SU-DHL-6 (cell line): ENCODE data around the gene FBLN5.

Experiments
- H2AFZ ChIP-seq: fragments of 200-600 bp; sonication (generic); 2 replicates; pipeline ENCODE4 v1.6.1; 2014; ENCODE audit warnings: low read depth, mild to moderate bottlenecking, moderate library complexity, mixed read lengths, antibody characterized with exemption, low read length; ENCODE audit not compliant: severe bottlenecking
- H3F3A ChIP-seq: fragments of 200-600 bp; shearing (Covaris generic); 2 replicates; pipeline ENCODE4 v1.6.0; 2016; ENCODE audit warnings: antibody characterized with exemption, mild to moderate bottlenecking; ENCODE audit not compliant: insufficient read depth
- H3K27ac ChIP-seq: fragments of 200-600 bp; sonication (generic); 2 replicates; pipeline ENCODE4 v1.5.1; 2016; ENCODE audit warnings: low read depth, mild to moderate bottlenecking, low read length, moderate library complexity, mixed read lengths
- H3K27me3 ChIP-seq: fragments of 200-600 bp; sonication (generic), shearing (Covaris generic); 2 replicates; pipeline ENCODE4 v1.6.0; 2014; ENCODE audit warnings: mild to moderate bottlenecking, low read length
- H3K36me3 ChIP-seq: fragments of 200-600 bp; sonication (generic); 2 replicates; pipeline ENCODE4 v1.6.1; 2014; ENCODE audit warnings: mild to moderate bottlenecking, low read length, mixed read lengths
- H3K4me2 ChIP-seq: fragments of 300-600, 200-600 bp; shearing (Covaris generic), sonication (generic); 2 replicates; pipeline ENCODE4 v1.6.0; 2014; ENCODE audit warnings: low read length, low read depth, mild to moderate bottlenecking; ENCODE audit not compliant: poor library complexity, severe bottlenecking
- H3K4me3 ChIP-seq: fragments of 200-600 bp; sonication (generic); 2 replicates; pipeline ENCODE4 v1.5.1; 2014; ENCODE audit warnings: antibody characterized with exemption, low read length, mild to moderate bottlenecking, mixed read lengths; ENCODE audit not compliant: insufficient read depth, poor library complexity, severe bottlenecking
- H3K79me2 ChIP-seq: fragments of 200-600 bp; sonication (generic); 2 replicates; pipeline ENCODE4 v1.6.1; 2014; ENCODE audit warnings: mild to moderate bottlenecking, low read length, moderate library complexity; ENCODE audit not compliant: insufficient read depth
- H3K9ac ChIP-seq: fragments of 200-600 bp; sonication (generic); 2 replicates; pipeline ENCODE4 v1.7.0; 2014; ENCODE audit warnings: mild to moderate bottlenecking, low read length
- H3K9me2 ChIP-seq: fragments of 200-600 bp; sonication (generic); replicated peaks from 2 replicates; pipeline ENCODE4 v1.6.1; 2014; ENCODE audit warnings: low read length; ENCODE audit not compliant: insufficient read depth
- H3K9me3 ChIP-seq: fragments of 200-600 bp; sonication (generic); 2 replicates; pipeline ENCODE4 v1.6.1; 2014; ENCODE audit warnings: low read length, mixed read lengths; ENCODE audit not compliant: insufficient read depth
- H4K20me1 ChIP-seq: fragments of 200-600 bp; sonication (generic); 2 replicates; pipeline ENCODE4 v1.6.1; 2014; ENCODE audit warnings: low read depth, mild to moderate bottlenecking, antibody characterized with exemption, low read length, moderate library complexity, mixed read lengths
- EZH2phosphoT487 ChIP-seq: fragments of 200-600 bp; sonication (generic), shearing (Covaris generic); conservative IDR thresholded peaks from 2 replicates; pipeline ENCODE4 v1.6.1; 2018; ENCODE audit warnings: mild to moderate bottlenecking, antibody characterized with exemption, low read length, moderate library complexity, mixed read lengths
- TF ChIP-seq, protein P1 (sequence below): fragments of 200-600 bp; sonication (generic); IDR thresholded peaks from one replicate; pipeline ENCODE4 v1.5.1; 2017; ENCODE audit warnings: antibody characterized with exemption, mild to moderate bottlenecking, low read length, moderate library complexity; ENCODE audit not compliant: insufficient read depth, poor library complexity, severe bottlenecking

The FBLN5 gene

DNA sequence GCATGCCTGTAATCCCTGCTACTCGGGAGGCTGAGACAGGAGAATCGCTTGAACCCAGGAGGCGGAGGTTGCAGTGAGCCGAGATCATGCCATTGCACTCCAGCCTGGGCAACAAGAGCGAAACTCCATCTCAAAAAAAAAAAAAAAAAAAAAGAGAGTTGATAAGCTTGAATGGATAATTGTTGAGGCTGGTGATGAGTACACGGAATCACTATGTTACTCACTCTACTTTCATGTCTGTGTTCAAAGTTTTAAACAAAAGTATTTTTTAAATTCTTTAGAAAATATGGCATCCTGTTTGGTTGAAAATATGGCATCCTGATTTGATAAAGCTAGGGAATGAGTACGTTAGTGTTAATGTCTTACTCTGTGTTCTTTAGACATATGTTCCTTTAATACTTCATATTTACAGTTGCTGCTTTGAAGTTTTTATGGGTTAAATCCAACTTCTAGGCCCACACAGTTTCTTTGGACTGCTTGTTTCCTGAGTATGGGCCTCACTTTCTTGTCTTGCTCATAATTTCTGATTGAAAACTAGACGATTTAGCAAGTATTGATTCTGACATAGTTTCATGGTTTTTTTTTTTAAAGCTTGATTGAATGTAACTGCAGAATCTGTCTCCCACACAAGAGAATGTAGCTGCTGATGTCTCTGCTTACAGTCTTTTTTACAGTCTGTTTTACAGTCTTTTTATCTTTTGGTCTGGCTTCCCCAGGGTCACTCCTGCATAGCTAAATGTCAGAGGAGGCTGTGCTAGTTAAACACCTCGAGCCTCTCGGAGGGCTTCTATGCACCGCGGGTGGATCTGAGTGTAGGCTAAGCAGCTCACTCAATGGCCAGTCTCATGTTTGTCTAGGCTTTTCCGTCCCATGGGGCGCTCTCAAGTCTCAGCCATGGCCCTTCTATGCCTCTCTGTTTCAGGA, 14.1 kb upstream of the FBLN5 start:
- Histone ChIP-seq H3K4me2 (no peak overlapping the region), H3K27ac (no peak overlapping the region), H3K9me3 (no peaks in the 10 kb centered on the region), H2AFZ (no peak overlapping the region), H3K9me2 (no peaks in the 10 kb centered on the region), H3K4me3 (no peak overlapping the region), H3F3A (no peaks in the 10 kb centered on the region), H4K20me1 (no peaks in the 10 kb centered on the region), H3K27me3 (no peaks in the 10 kb centered on the region), H3K9ac (no peak overlapping the region), H3K36me3 (no peaks in the 10 kb centered on the region), H3K79me2 (no peaks in the 10 kb centered on the region)
- TF ChIP-seq, protein P1, sequence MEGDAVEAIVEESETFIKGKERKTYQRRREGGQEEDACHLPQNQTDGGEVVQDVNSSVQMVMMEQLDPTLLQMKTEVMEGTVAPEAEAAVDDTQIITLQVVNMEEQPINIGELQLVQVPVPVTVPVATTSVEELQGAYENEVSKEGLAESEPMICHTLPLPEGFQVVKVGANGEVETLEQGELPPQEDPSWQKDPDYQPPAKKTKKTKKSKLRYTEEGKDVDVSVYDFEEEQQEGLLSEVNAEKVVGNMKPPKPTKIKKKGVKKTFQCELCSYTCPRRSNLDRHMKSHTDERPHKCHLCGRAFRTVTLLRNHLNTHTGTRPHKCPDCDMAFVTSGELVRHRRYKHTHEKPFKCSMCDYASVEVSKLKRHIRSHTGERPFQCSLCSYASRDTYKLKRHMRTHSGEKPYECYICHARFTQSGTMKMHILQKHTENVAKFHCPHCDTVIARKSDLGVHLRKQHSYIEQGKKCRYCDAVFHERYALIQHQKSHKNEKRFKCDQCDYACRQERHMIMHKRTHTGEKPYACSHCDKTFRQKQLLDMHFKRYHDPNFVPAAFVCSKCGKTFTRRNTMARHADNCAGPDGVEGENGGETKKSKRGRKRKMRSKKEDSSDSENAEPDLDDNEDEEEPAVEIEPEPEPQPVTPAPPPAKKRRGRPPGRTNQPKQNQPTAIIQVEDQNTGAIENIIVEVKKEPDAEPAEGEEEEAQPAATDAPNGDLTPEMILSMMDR = no peak
- no peak for TF ChIP-seq EZH2phosphoT487

GRCh38 chr14:91957876-91958313, 10.4 kb upstream of the FBLN5 start:
- Histone ChIP-seq H3K27ac (no peak overlapping the region), H3K4me2 (no peak overlapping the region), H3K9me2 (no peaks in the 10 kb centered on the region), H3K9me3 (no peaks in the 10 kb centered on the region), H3K27me3 (no peaks in the 10 kb centered on the region), H3K36me3 (no peaks in the 10 kb centered on the region), H2AFZ (no peak overlapping the region), H3K4me3 (no peak overlapping the region), H4K20me1 (no peaks in the 10 kb centered on the region), H3K79me2 (no peaks in the 10 kb centered on the region), H3F3A (no peaks in the 10 kb centered on the region), H3K9ac (no peak overlapping the region)
- TF ChIP-seq, protein P1 = no peak
- TF ChIP-seq EZH2phosphoT487 = no peak

DNA sequence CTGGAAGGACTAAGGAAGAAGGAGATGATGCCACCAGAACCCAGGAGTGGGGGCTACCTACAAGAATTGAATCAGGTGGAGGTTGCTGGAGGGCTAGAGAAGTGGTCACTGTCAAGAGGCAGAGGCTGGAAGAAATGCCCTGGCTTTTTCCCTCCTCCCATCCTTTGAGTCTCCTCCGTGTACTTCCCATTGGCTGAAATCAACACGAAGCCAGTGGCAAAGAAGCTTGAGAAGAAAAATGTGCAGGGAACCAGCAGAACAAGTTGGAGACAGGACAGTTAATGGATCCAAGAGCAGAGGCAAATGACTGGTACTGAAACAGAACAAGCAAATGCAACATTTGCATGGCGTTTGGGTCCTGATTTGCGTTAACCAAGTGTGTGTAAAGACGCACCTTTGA, 9.1 kb upstream of the FBLN5 start:
- H3K4me2 ChIP-seq = no peak overlapping the region

More for the DNA sequence above, 9.1 kb upstream of the FBLN5 start:
- no peak for TF ChIP-seq EZH2phosphoT487
- TF ChIP-seq, protein P1 = no peak
- H3K4me3 ChIP-seq = no peak overlapping the region
- H3K36me3 ChIP-seq = no peaks in the 10 kb centered on the region
- no peaks in the 10 kb centered on the region for H3K27me3 ChIP-seq
- no peaks in the 10 kb centered on the region for H3K79me2 ChIP-seq
- H3F3A ChIP-seq = no peaks in the 10 kb centered on the region
- no peak overlapping the region for H3K9ac ChIP-seq
- no peak overlapping the region for H2AFZ ChIP-seq
- no peaks in the 10 kb centered on the region for H3K9me3 ChIP-seq
- H4K20me1 ChIP-seq = no peaks in the 10 kb centered on the region
- no peak overlapping the region for H3K27ac ChIP-seq
- no peaks in the 10 kb centered on the region for H3K9me2 ChIP-seq
